PC-9 (cell line): ENCODE measurements around the gene SH3RF3.

ENCODE experiments used
- EZH2 ChIP-seq: fragments of 200-600 bp; sonication (generic); IDR thresholded peaks from 2 replicates; pipeline ENCODE4 v1.8.0; 2017; ENCODE audit warnings: antibody characterized with exemption, low read depth
- TF ChIP-seq, protein P1 (sequence below): fragments of 200-600 bp; sonication (generic); conservative IDR thresholded peaks from 2 replicates; pipeline ENCODE4 v1.6.1; 2017; ENCODE audit warnings: mixed run types, antibody characterized with exemption, mild to moderate bottlenecking, moderate library complexity

DNA sequence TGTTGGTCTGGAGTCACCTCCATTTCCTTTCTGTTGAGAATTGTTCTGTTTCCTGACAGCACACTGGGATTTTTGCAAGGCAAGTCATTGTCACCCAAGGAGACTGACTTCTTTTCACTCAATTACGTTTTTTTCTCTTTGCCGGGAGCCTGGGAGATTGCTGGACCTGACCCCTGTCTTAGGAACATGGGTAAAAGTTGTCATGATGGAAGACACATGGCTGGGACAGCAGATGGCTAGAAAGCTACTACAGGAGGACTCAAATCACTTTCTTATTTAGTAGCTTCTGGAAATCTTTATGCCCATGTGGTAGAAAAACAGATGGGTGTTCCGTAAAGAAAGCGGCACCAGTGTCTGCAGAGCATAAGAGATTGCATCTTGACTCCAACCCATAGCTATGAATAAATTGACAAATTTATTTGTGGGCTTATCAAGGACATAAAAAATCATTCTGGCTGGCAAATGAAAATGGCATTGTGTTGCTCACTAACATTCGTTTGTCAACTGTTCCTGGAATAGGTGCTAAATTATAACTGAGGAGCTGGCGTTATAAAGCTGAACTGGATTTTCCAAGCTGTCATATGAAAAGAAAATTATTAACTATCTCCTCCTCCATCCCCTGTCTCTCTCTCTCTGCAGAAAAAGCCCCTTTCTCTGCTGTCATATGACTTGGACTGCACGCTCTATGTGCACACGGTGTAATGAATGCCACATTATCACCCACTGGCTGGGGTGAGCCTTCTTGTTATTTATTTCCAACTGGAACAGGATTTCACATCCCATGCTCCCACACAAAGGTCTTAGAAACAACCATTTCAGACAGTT, 159.8 kb downstream of the SH3RF3 start:
- TF ChIP-seq, protein P1, sequence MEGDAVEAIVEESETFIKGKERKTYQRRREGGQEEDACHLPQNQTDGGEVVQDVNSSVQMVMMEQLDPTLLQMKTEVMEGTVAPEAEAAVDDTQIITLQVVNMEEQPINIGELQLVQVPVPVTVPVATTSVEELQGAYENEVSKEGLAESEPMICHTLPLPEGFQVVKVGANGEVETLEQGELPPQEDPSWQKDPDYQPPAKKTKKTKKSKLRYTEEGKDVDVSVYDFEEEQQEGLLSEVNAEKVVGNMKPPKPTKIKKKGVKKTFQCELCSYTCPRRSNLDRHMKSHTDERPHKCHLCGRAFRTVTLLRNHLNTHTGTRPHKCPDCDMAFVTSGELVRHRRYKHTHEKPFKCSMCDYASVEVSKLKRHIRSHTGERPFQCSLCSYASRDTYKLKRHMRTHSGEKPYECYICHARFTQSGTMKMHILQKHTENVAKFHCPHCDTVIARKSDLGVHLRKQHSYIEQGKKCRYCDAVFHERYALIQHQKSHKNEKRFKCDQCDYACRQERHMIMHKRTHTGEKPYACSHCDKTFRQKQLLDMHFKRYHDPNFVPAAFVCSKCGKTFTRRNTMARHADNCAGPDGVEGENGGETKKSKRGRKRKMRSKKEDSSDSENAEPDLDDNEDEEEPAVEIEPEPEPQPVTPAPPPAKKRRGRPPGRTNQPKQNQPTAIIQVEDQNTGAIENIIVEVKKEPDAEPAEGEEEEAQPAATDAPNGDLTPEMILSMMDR: no peak
- TF ChIP-seq EZH2: no peak
